K562 (cell line): ENCODE data around the gene TXN2. TPM values are rescaled to one million over a fixed set of nuclear protein-coding genes. Genes with fewer than 3 reads are reported as not detected.
"Not testable (repeated sequence)": the region's sequence is repeated elsewhere in the genome, so short reads cannot be mapped to it uniquely, and the experiment has no call there.

Experiments
- ATAC-seq: fragments of 200-7000 bp; cut with Tn5 transposase; 3 replicates; pipeline ENCODE4 v1.9.1; 2020; ENCODE audit warnings: moderate library complexity
- BruUV-seq: library from RNA; stranded (reverse); fragments of 400-500 nt; replicated peaks from 2 replicates; lab custom pipeline; 2021; lab: Mats Ljungman, UMichigan
- CTCF ChIA-PET: fragments of 300-600 bp; formaldehyde crosslinking; extraction: SDS; loops from one replicate; lab custom pipeline; 2021; ENCODE audit warnings: low intra/inter-chr PET ratio; lab: Yijun Ruan, JAX
- POLR2A ChIA-PET: fragments of 300-600, 350-650 bp; sonication (Branson Sonifier 250); formaldehyde crosslinking; extraction: SDS; loops from one replicate; lab custom pipeline; 2021; ENCODE audit warnings: antibody characterized with exemption, inconsistent platforms; lab: Yijun Ruan, JAX
- DNase-seq, 4 experiments: peaks; one replicate each; pipeline versions ENCODE4 v3.0.0 to v3.0.0-alpha.2; 2011 to 2018; ENCODE audit warnings: low spot score in 3 of 4, mixed read lengths in 3 of 4; ENCODE audit errors: extremely low read depth in 1 of 4
- FAIRE-seq: peaks from 2 replicates; lab custom pipeline; 2011; peaks lifted over from hg19 to GRCh38; lab: Jason Lieb, UNC
- H2AFZ ChIP-seq: 2 replicates; pipeline ENCODE4 v1.6.0; 2011; ENCODE audit warnings: low read depth, low read length, control low read depth, inconsistent platforms
- H3K27ac ChIP-seq: fragments of 200-600 bp; 3 replicates; pipeline ENCODE4 v1.8.0; 2011; ENCODE audit warnings: low read depth, mild to moderate bottlenecking, control low read depth, inconsistent platforms, low read length, moderate library complexity, mixed read lengths; ENCODE audit errors: extremely low read depth
- H3K27me3 ChIP-seq, 2 experiments: fragments of 300-600 bp in 1 of 2; 2 replicates in 1 of 2; 3 replicates in 1 of 2; pipeline versions ENCODE4 v1.6.0 to v1.8.0; 2011; ENCODE audit warnings: inconsistent platforms in 2 of 2, low read length in 2 of 2, mild to moderate bottlenecking in 1 of 2, mixed read lengths in 1 of 2, moderate library complexity in 1 of 2; ENCODE audit not compliant: control insufficient read depth in 2 of 2, insufficient read depth in 2 of 2
- H3K36me3 ChIP-seq: fragments of 300-600 bp; 3 replicates; pipeline ENCODE4 v1.8.0; 2011; ENCODE audit warnings: mild to moderate bottlenecking, low read length, inconsistent platforms; ENCODE audit not compliant: control insufficient read depth, insufficient read depth
- H3K4me1 ChIP-seq, 2 experiments: fragments of 200-600 bp in 1 of 2; replicated peaks in 1 of 2; 2 replicates in 1 of 2; 3 replicates in 1 of 2; pipeline versions ENCODE4 v1.5.1 to v1.8.0; 2011; ENCODE audit warnings: inconsistent platforms in 2 of 2, low read length in 2 of 2, mild to moderate bottlenecking in 1 of 2, mixed read lengths in 1 of 2, moderate library complexity in 1 of 2; ENCODE audit not compliant: control insufficient read depth in 2 of 2, insufficient read depth in 2 of 2
- H3K4me2 ChIP-seq: 2 replicates; pipeline ENCODE4 v1.6.1; 2011; ENCODE audit warnings: low read length, control low read depth, inconsistent platforms, mixed read lengths; ENCODE audit not compliant: insufficient read depth
- H3K4me3 ChIP-seq: fragments of 200-600 bp; sonication (generic), shearing (Covaris generic); 2 replicates; pipeline ENCODE4 v1.5.1; 2016; ENCODE audit warnings: control low read depth, inconsistent platforms
- H3K79me2 ChIP-seq: fragments of 200-600 bp; 3 replicates; pipeline ENCODE4 v1.8.0; 2011; ENCODE audit warnings: low read length, inconsistent platforms; ENCODE audit not compliant: control insufficient read depth, insufficient read depth
- H3K9ac ChIP-seq, 2 experiments: 2 replicates each; pipeline versions ENCODE4 v1.6.0 to v1.6.1; 2011; ENCODE audit warnings: low read depth in 2 of 2, low read length in 2 of 2, control low read depth in 1 of 2, inconsistent platforms in 1 of 2, mild to moderate bottlenecking in 1 of 2, mixed read lengths in 1 of 2; ENCODE audit not compliant: insufficient read depth in 1 of 2
- H3K9me1 ChIP-seq: one replicate; pipeline ENCODE4 v1.6.0; 2011; ENCODE audit warnings: inconsistent platforms, mild to moderate bottlenecking, low read length, moderate library complexity; ENCODE audit not compliant: control insufficient read depth, insufficient read depth
- H3K9me3 ChIP-seq: replicated peaks from 2 replicates; pipeline ENCODE4 v1.5.1; 2011; ENCODE audit warnings: low read depth, low read length, inconsistent platforms; ENCODE audit not compliant: control insufficient read depth, insufficient read depth
- H4K20me1 ChIP-seq: replicated peaks from 2 replicates; pipeline ENCODE4 v1.6.1; 2011; ENCODE audit warnings: low read length, inconsistent platforms, mixed read lengths; ENCODE audit not compliant: control insufficient read depth, insufficient read depth
- CEBPG ChIP-seq, 3 experiments: fragments of 200-800 bp in 1 of 3; sonication (Bioruptor generic) in 1 of 3; sonication (generic) in 1 of 3; formaldehyde crosslinking in 1 of 3; IDR thresholded peaks in 2 of 3; conservative IDR thresholded peaks in 1 of 3; 2 replicates each; pipeline versions ENCODE4 v1.6.1 to v1.8.0; 2016 to 2022; ENCODE audit warnings: missing compliant biosample characterization in 2 of 3, missing genetic modification characterization in 2 of 3, mild to moderate bottlenecking in 1 of 3, missing genetic modification reagents in 1 of 3
- E2F4 ChIP-seq: sonication (generic); formaldehyde crosslinking; IDR thresholded peaks from 2 replicates; pipeline ENCODE4 v1.8.0; 2022; ENCODE audit warnings: mild to moderate bottlenecking, low read depth, missing genetic modification reagents
- EP400 ChIP-seq: fragments of 450-650 bp; IDR thresholded peaks from 2 replicates; pipeline ENCODE4 v1.6.1; 2017; ENCODE audit warnings: antibody characterized with exemption, mild to moderate bottlenecking, moderate library complexity
- JUN ChIP-seq, 2 experiments: sonication (generic) in 1 of 2; formaldehyde crosslinking in 1 of 2; IDR thresholded peaks; 2 replicates each; pipeline versions ENCODE4 v1.6.1 to v1.8.0; 2012 to 2022; ENCODE audit warnings: borderline replicate concordance in 2 of 2, mild to moderate bottlenecking in 2 of 2, improper control_type of control experiment in 1 of 2, low read depth in 1 of 2, low read length in 1 of 2, missing genetic modification reagents in 1 of 2
- LEF1 ChIP-seq: fragments of 450-650 bp; IDR thresholded peaks from 2 replicates; pipeline ENCODE4 v1.6.1; 2016; ENCODE audit warnings: mild to moderate bottlenecking
- RBBP5 ChIP-seq: fragments of 200-600 bp; sonication (generic); IDR thresholded peaks from 2 replicates; pipeline ENCODE4 v1.6.1; 2012; ENCODE audit warnings: borderline replicate concordance, mild to moderate bottlenecking, low read length, control low read depth, inconsistent platforms; ENCODE audit not compliant: insufficient read depth, poor library complexity, severe bottlenecking
- SMARCC2 ChIP-seq: fragments of 450-650 bp; IDR thresholded peaks from 2 replicates; pipeline ENCODE4 v1.6.1; 2017; ENCODE audit warnings: antibody characterized with exemption, moderate library complexity, mild to moderate bottlenecking, low read depth
- ZFX ChIP-seq: sonication (generic); formaldehyde crosslinking; IDR thresholded peaks from 2 replicates; pipeline ENCODE4 v1.8.0; 2022; ENCODE audit warnings: mild to moderate bottlenecking, missing genetic modification reagents, moderate library complexity
- WGBS: fragments of 100-300 bp; shearing (Covaris generic); methylation state at CpG from one replicate; pipeline ENCODE4 v1.1.6; 2016; ENCODE audit warnings: low coverage, mixed read lengths; ENCODE audit not compliant: insufficient coverage; ENCODE audit errors: missing lambda C conversion rate; 5-methylcytosine and 5-hydroxymethylcytosine counted together
- in situ Hi-C: fragments of 300-500 bp; cut with MboI; formaldehyde crosslinking; loops from 4 replicates; pipeline ENCODE4 v1.15.0; 2018; ENCODE audit warnings: inconsistent platforms, mixed read lengths
- intact Hi-C: fragments of 100-400 bp; cut with micrococcal nuclease; formaldehyde crosslinking; loops from 2 replicates; pipeline ENCODE4 v1.14.2; 2022
- polyA plus RNA-seq, 8 experiments: library from polyadenylated mRNA; depleted of rRNA in 4 of 8; stranded (reverse) in 5 of 8; unstranded in 3 of 8; fragments of >200 nt; fragmentation: Nextera tagmentation in 2 of 8; fragmentation: Illumina TruSeq in 1 of 8; extraction: Ambion mirVana in 2 of 8; extraction: Trizol in 1 of 8; gene quantifications; 2 replicates each; pipeline versions ENCODE4 v1.2.1 to v1.2.3, GENCODE V29; 2011 to 2014; ENCODE audit warnings: inconsistent platforms in 1 of 8, missing spikeins in 1 of 8
- total RNA-seq, 7 experiments: library from RNA; depleted of rRNA in 6 of 7; stranded (reverse); fragments of >200 nt in 6 of 7; fragmentation: Illumina TruSeq in 2 of 7; extraction: Trizol in 2 of 7; gene quantifications; 2 replicates each; pipeline versions ENCODE4 v1.2.1 to v1.2.3, GENCODE V29; 2011 to 2021; ENCODE audit warnings: low replicate concordance in 1 of 7
- TF ChIP-seq, protein P1 (sequence below): fragments of 450-650 bp; IDR thresholded peaks from 2 replicates; pipeline ENCODE4 v1.6.1; 2016; ENCODE audit warnings: low read depth, mild to moderate bottlenecking, moderate library complexity

TXN2 gene
- total and polyA plus RNA-seq, 9 of the 15 experiments (the other 6 are each of a cell fraction or from before 2014, with no cell fraction given): 48.5 to 399 (median 118) TPM

DNA sequence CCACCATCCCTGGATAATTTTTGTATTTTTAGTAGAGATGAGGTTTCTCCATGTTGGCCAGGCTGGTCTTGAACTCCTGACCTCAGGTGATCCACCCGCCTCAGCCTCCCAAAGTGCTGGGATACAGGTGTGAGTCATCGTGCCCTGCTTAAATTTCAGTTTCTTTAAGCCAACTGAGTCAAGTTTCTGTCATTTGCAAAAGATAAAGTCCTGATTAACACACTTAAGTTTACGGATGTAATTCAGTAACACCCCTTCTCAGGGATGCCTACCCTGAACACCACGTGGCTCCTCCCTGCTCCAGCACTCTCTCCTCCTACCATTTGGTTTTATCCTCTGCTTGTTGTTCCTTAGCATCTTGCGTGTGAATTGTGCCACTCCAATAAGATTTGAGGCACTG is 57.0 kb downstream of the TXN2 start:
- ATAC-seq, in situ Hi-C loops, H3K9me3 ChIP-seq, H4K20me1 ChIP-seq, H3K36me3 ChIP-seq, H2AFZ ChIP-seq, H3K4me2 ChIP-seq, H3K27me3 ChIP-seq, H3K9me1 ChIP-seq, BruUV-seq, POLR2A ChIA-PET, FAIRE-seq, H3K4me3 ChIP-seq, H3K9ac ChIP-seq, H3K27ac ChIP-seq, CTCF ChIA-PET, H3K79me2 ChIP-seq, DNase-seq: not testable (repeated sequence)
- intact Hi-C loops: loop anchor here (5.0 kb wide), 2 partner anchors 37 to 57 kb away; partner anchors contain the start of gene MYH9
- peaks cover 33 to 37% of the 10 kb centered on the region in 2 experiments for H3K4me1 ChIP-seq
- 58% methylated on average over 4 of the region's 5 CpGs for WGBS

DNA sequence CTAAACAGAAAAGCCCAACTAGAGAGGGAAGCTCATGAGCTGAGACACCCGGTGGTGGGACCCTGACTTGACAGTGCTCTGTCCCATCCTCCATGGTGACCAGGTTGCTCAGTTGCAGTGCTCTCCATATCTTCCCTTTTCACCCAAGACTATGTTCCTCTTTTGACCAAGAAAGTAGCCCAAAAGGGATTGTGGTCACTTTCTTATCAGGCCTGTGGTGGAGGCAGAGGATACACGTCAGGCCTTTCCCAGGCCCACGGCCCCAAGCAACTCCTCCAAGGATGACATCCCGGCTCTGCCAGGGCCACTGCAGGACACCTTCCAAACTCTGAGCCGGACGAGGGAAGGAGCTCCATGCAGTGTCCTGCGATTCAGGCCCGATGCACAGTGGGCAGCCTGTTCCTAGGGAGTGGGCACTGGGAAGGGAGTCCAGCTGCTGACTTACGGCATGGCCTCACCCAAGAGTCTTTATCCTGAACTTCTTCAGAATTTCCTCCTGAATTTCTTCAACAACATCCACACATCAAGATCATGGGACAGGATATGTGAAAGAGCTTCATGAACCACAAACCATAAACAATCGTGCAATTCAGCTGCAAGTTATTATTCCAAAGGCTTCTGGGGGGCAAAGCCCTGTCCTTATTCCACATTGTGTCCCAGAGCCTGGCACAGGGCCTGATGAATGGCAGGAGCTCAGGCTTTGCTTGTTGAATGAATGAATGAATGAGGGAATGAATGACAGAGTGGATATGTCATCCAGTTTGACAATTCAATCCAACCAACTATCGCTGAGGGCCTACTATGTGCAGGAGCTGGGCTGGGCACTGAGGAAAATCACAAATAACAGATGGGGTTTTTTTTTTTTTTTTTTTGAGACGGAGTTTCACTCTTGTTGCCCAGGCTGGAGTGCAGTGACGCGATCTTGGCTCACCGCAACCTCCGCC is 57.7 kb downstream of the TXN2 start:
- H2AFZ ChIP-seq: peak overlapping the region; percentile 71
- H3K36me3 ChIP-seq: no peaks in the 10 kb centered on the region
- H3K4me3 ChIP-seq: no peak overlapping the region
- BruUV-seq: no TSS peak
- H3K9me3 ChIP-seq: no peaks in the 10 kb centered on the region
- H3K9me1 ChIP-seq: no peaks in the 10 kb centered on the region
- H3K9ac ChIP-seq: peak overlapping the region in 1 of 2 experiments; percentile 87; a peak in 2 of 4 replicates
- peak; percentile 41 to 75 (median 52) for DNase-seq
- in situ Hi-C loops: no loop called here
- H3K27me3 ChIP-seq: no peaks in the 10 kb centered on the region
- peaks cover 38 to 40% of the 10 kb centered on the region in 2 experiments for H3K4me1 ChIP-seq
- peak; percentile 87 for FAIRE-seq
- peak; percentile 73 for ATAC-seq
- H3K4me2 ChIP-seq: peak overlapping the region; percentile 67
- CTCF ChIA-PET: no interaction called here
- no peaks in the 10 kb centered on the region for H3K79me2 ChIP-seq
- POLR2A ChIA-PET: interaction anchor here (0.6 to 1.3 kb wide), 6 partner anchors 9 to 145 kb away, joined by 3 to 4 read pairs (median 3); no protein-coding TSS in a partner anchor
- intact Hi-C loops: loop anchor here (5.0 kb wide), 2 partner anchors 36 to 56 kb away; partner anchors contain the start of gene MYH9
- WGBS: 36% methylated on average over 13 of the region's 16 CpGs
- H3K27ac ChIP-seq: peak overlapping the region; percentile 49; the same call in 2 of the 3 replicates
- H4K20me1 ChIP-seq: no peaks in the 10 kb centered on the region
- TF ChIP-seq RBBP5 (peak; percentile 66), E2F4 (CRISPR knock-in tag) (no peak), LEF1 (peak; percentile 26; the same call in 1 of the 2 replicates), CEBPG (CRISPR knock-in tag; IDR thresholded peaks at IDR 0.05) (0 out of 2 replicates have a peak, but pooled peaks have one; percentile 6), CEBPG (tag; conservative IDR thresholded peaks at IDR 0.05 in 1 of 2, IDR thresholded peaks at IDR 0.05 in 1 of 2) (0 out of 4 replicates have a peak, but pooled peaks of 1 of the 2 experiments have one; percentile 23), JUN (IDR thresholded peaks at IDR 0.05; ENCODE audit: borderline replicate concordance, low read depth, low read length) (no peak), JUN (CRISPR knock-in tag; IDR thresholded peaks at IDR 0.05; ENCODE audit: borderline replicate concordance) (0 out of 2 replicates have a peak, but pooled peaks have one; percentile 57), SMARCC2 (0 out of 2 replicates have a peak, but pooled peaks have one; percentile 33), ZFX (CRISPR knock-in tag) (peak; percentile 41), EP400 (0 out of 2 replicates have a peak, but pooled peaks have one; percentile 13)
- TF ChIP-seq, protein P1, sequence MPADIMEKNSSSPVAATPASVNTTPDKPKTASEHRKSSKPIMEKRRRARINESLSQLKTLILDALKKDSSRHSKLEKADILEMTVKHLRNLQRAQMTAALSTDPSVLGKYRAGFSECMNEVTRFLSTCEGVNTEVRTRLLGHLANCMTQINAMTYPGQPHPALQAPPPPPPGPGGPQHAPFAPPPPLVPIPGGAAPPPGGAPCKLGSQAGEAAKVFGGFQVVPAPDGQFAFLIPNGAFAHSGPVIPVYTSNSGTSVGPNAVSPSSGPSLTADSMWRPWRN: peak; percentile 63
